ENCODE data around the gene SLC52A3. TPM values are rescaled to one million over a fixed set of nuclear protein-coding genes. Genes with fewer than 3 reads are reported as not detected.

SLC52A3 gene
- polyA plus RNA-seq, 1 experiment, result not detected

DNA sequence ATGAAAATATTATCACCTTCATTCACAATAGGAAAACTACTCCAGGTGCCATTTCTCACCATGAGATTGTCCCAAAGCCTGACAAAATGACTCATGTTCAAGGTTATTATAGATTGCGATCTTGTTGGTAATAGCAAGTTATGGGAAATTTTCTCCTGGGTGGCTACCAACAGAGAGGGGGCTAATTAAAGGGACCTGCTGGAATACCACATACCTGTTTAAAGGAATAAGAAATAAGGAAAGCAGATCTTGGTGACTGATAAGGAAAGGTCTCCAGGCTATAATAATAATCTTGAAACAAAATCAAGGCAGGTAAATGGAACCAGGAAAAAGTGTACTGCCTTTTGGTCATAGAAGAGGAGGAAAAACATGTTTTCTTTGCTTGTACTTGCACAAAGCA is 1.4 kb downstream of the SLC52A3 start:
- TF ChIP-seq, protein P1, sequence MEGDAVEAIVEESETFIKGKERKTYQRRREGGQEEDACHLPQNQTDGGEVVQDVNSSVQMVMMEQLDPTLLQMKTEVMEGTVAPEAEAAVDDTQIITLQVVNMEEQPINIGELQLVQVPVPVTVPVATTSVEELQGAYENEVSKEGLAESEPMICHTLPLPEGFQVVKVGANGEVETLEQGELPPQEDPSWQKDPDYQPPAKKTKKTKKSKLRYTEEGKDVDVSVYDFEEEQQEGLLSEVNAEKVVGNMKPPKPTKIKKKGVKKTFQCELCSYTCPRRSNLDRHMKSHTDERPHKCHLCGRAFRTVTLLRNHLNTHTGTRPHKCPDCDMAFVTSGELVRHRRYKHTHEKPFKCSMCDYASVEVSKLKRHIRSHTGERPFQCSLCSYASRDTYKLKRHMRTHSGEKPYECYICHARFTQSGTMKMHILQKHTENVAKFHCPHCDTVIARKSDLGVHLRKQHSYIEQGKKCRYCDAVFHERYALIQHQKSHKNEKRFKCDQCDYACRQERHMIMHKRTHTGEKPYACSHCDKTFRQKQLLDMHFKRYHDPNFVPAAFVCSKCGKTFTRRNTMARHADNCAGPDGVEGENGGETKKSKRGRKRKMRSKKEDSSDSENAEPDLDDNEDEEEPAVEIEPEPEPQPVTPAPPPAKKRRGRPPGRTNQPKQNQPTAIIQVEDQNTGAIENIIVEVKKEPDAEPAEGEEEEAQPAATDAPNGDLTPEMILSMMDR (IDR thresholded peaks at IDR 0.05; ENCODE audit: insufficient read depth, low read depth, low read length), result no peak
- POLR2A ChIA-PET, result no interaction called here
- no peak overlapping the region for H3K4me3 ChIP-seq (ENCODE audit: low read depth, low read length)
- H3K27me3 ChIP-seq (ENCODE audit: control insufficient read depth, insufficient read depth, low read length), result no peaks in the 10 kb centered on the region
- no peaks in the 10 kb centered on the region for H3K36me3 ChIP-seq (ENCODE audit: control insufficient read depth, insufficient read depth, low read length)
- DNase-seq (ENCODE audit: low read depth), result no peak
- CTCF ChIA-PET, result interaction anchor here (1.4 kb wide), 1 partner anchor 28 kb away, joined by 4 read pairs; no protein-coding TSS in a partner anchor

DNA sequence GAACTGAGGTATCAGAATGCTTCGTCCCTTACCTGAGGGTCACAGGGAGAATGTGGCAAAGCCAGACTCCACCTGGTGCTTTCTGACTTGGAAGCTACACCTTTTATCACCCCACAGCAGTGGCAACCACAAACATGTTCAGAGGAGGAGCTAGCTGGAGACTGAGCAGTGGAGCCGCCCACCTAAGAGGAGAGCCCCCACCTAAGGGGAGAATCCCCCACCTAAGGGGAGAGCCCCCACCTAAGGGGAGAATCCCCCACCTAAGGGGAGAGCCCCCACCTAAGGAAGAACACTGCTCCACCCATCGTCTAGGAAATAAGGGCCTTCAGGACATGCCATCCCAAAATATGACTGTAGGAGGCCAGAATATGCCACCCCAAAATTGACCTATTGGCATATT is 4.0 kb downstream of the SLC52A3 start:
- TF ChIP-seq, protein P1 (IDR thresholded peaks at IDR 0.05; ENCODE audit: insufficient read depth, low read depth, low read length), result no peak
- no peaks in the 10 kb centered on the region for H3K36me3 ChIP-seq (ENCODE audit: control insufficient read depth, insufficient read depth, low read length)
- ChIA-PET POLR2A (no interaction called here), CTCF (no interaction called here)
- no peak overlapping the region for H3K4me3 ChIP-seq (ENCODE audit: low read depth, low read length)
- H3K27me3 ChIP-seq (ENCODE audit: control insufficient read depth, insufficient read depth, low read length), result peaks cover 3% of the 10 kb centered on the region; the same call in 1 of the 2 replicates
- no peak for DNase-seq (ENCODE audit: low read depth)

DNA sequence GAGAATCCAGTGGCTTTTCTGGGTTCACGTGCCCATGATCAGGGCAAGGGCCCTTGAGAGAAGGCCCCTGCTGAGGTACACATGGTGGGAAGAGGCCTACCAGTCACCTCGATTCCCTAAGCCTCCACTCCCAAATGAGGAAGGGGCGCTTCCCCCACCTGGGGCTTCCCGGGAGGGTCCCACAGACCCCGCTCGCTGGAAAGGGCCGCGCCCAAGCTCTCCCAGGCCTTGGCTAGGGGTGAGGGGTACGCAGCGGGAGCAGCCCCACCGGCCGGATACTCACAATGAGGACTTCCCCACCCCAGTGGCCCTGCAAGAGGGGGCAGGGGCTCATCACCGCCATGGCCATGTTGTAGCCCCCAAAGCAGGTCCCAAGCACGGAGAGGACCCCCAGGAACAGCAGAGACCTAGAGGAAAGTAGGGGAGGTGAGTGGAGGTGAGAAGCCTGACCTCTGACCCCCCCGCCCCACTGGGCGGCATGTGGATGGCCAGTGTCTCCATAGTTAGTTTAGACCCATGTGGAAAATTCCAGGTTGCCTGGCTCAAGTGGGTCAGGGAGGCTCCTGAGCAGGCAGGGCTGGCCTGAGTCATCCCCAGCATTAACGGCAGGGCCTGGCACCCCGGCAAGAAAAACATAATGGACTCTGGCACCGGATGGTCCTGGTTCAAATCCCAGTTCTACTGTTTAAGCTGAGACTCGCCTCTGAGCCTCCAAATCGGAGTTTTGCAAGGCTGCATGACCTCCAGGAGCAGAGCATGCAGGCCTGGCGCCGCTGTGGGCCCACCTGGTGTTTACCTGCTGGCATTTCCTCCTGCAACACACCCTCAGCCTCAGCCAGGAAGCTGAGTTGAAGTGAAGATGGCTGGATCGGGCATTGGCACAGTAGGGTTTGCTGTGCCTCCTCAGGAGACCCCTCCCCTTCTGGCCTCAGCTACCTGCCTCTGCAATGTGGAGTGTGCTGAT is 6.6 kb downstream of the SLC52A3 start:
- ChIA-PET CTCF (interaction anchor here (1.0 to 1.4 kb wide), 2 partner anchors 10 to 94 kb away, joined by 3 read pairs; no protein-coding TSS in a partner anchor), POLR2A (no interaction called here)
- Histone ChIP-seq H3K36me3 (ENCODE audit: control insufficient read depth, insufficient read depth, low read length) (no peaks in the 10 kb centered on the region), H3K27me3 (ENCODE audit: control insufficient read depth, insufficient read depth, low read length) (peaks cover 3% of the 10 kb centered on the region; the same call in 1 of the 2 replicates), H3K4me3 (ENCODE audit: low read depth, low read length) (no peak overlapping the region)
- TF ChIP-seq, protein P1 (IDR thresholded peaks at IDR 0.05; ENCODE audit: insufficient read depth, low read depth, low read length), result no peak
- DNase-seq (ENCODE audit: low read depth), result no peak

GRCh38 chr20:760751-761417 is 7.4 kb downstream of the SLC52A3 start:
- ChIA-PET POLR2A (no interaction called here), CTCF (interaction anchor here (0.7 to 1.4 kb wide), 5 partner anchors 9 to 136 kb away, joined by 3 to 5 read pairs (median 3); no protein-coding TSS in a partner anchor)
- no peak for DNase-seq (ENCODE audit: low read depth)
- TF ChIP-seq, protein P1 (IDR thresholded peaks at IDR 0.05; ENCODE audit: insufficient read depth, low read depth, low read length), result peak; percentile 74
- H3K27me3 ChIP-seq (ENCODE audit: control insufficient read depth, insufficient read depth, low read length), result peaks cover 4% of the 10 kb centered on the region; the same call in 1 of the 2 replicates
- no peaks in the 10 kb centered on the region for H3K36me3 ChIP-seq (ENCODE audit: control insufficient read depth, insufficient read depth, low read length)
- no peak overlapping the region for H3K4me3 ChIP-seq (ENCODE audit: low read depth, low read length)

GRCh38 chr20:757506-757905 is 10.8 kb downstream of the SLC52A3 start:
- no peak overlapping the region for H3K4me3 ChIP-seq (ENCODE audit: low read depth, low read length)
- TF ChIP-seq, protein P1 (IDR thresholded peaks at IDR 0.05; ENCODE audit: insufficient read depth, low read depth, low read length), result no peak
- ChIA-PET POLR2A (no interaction called here), CTCF (interaction anchor here (0.6 to 1.0 kb wide), 2 partner anchors 198 to 428 kb away, joined by 3 read pairs; no protein-coding TSS in a partner anchor)
- H3K36me3 ChIP-seq (ENCODE audit: control insufficient read depth, insufficient read depth, low read length), result no peaks in the 10 kb centered on the region
- peaks cover 4% of the 10 kb centered on the region; the same call in 1 of the 2 replicates for H3K27me3 ChIP-seq (ENCODE audit: control insufficient read depth, insufficient read depth, low read length)
- no peak for DNase-seq (ENCODE audit: low read depth)
